Transverse colon (tissue), 4 donors: ENCODE data around the gene FMO2.

Experiments
- EP300 ChIP-seq: sonication (generic); formaldehyde crosslinking; IDR thresholded peaks from one replicate; pipeline ENCODE4 v1.6.1; 2017; ENCODE audit warnings: antibody characterized with exemption, low read depth
- POLR2A ChIP-seq: fragments of 450-650 bp; IDR thresholded peaks from one replicate; pipeline ENCODE4 v1.6.1; 2016; ENCODE audit warnings: antibody characterized with exemption, mild to moderate bottlenecking, moderate library complexity
- POLR2AphosphoS5 ChIP-seq, 3 donors: sonication (generic); formaldehyde crosslinking; IDR thresholded peaks; one replicate each; pipeline ENCODE4 v1.6.1; 2016; ENCODE audit warnings: antibody characterized with exemption in 3 of 3
- TF ChIP-seq, protein P1 (sequence below), 5 experiments: fragments of 200-600 bp in 3 of 5; fragments of 450-650 bp in 2 of 5; sonication (generic) in 3 of 5; IDR thresholded peaks; 1 replicate in 2 of 5; 2 replicates in 3 of 5; pipeline ENCODE4 v1.5.1; 2016 to 2017; ENCODE audit warnings: antibody characterized with exemption in 5 of 5, inconsistent platforms in 3 of 5, mild to moderate bottlenecking in 2 of 5, moderate library complexity in 1 of 5

DNA sequence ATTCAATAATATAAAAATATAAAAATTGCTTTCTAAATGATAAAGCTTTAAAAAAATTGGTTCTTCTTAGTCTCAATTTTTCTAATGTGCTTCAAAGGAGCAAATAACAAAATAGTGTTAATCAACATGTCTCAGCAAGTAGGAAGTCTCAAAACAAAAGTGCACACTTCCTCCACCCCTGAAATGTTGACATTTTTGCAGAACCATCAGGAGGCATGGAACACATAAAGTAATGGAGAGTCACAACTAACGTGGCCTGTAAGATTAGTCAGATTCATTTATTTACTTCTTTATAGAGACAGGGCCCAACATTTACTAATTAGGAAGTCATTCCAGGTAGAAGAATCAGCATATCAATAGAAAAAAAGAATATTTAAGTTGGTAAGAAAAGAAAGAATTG is 34.9 kb upstream of the FMO2 start:
- TF ChIP-seq, protein P1, sequence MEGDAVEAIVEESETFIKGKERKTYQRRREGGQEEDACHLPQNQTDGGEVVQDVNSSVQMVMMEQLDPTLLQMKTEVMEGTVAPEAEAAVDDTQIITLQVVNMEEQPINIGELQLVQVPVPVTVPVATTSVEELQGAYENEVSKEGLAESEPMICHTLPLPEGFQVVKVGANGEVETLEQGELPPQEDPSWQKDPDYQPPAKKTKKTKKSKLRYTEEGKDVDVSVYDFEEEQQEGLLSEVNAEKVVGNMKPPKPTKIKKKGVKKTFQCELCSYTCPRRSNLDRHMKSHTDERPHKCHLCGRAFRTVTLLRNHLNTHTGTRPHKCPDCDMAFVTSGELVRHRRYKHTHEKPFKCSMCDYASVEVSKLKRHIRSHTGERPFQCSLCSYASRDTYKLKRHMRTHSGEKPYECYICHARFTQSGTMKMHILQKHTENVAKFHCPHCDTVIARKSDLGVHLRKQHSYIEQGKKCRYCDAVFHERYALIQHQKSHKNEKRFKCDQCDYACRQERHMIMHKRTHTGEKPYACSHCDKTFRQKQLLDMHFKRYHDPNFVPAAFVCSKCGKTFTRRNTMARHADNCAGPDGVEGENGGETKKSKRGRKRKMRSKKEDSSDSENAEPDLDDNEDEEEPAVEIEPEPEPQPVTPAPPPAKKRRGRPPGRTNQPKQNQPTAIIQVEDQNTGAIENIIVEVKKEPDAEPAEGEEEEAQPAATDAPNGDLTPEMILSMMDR (IDR thresholded peaks at IDR 0.05): no peak
- no peak for TF ChIP-seq POLR2A
- TF ChIP-seq POLR2AphosphoS5 (IDR thresholded peaks at IDR 0.05): no peak
- no peak for TF ChIP-seq EP300
